Esophagus muscularis mucosa (tissue), 4 donors: Measurements from ENCODE around the gene FGF13. TPM values are rescaled to one million over a fixed set of nuclear protein-coding genes. Genes with fewer than 3 reads are reported as not detected.
A peak's percentile ranks its signal among the peaks of the same experiment; 100 is the strongest.

ENCODE experiments used
- DNase-seq: peaks from one replicate; pipeline ENCODE4 v3.0.0-alpha.2; 2017; ENCODE audit errors: extremely low spot score
- H3K27ac ChIP-seq, 4 donors: fragments of 200-600 bp; sonication (generic); replicated peaks in 1 of 4; 1 replicate in 3 of 4; 2 replicates in 1 of 4; pipeline ENCODE4 v1.5.1; 2016 to 2019; ENCODE audit warnings: mild to moderate bottlenecking in 1 of 4
- H3K27me3 ChIP-seq, 4 donors: fragments of 200-600 bp; sonication (generic); one replicate each; pipeline versions ENCODE4 v1.5.1 to v1.6.0; 2016 to 2019
- H3K36me3 ChIP-seq, 4 donors: fragments of 200-600 bp; sonication (generic); one replicate each; pipeline ENCODE4 v1.5.1; 2016 to 2019
- H3K4me1 ChIP-seq, 4 donors: fragments of 200-600 bp; sonication (generic); one replicate each; pipeline ENCODE4 v1.5.1; 2016 to 2019
- H3K4me3 ChIP-seq, 4 donors: fragments of 200-600 bp; sonication (generic); 1 replicate in 2 of 4; 2 replicates in 2 of 4; pipeline ENCODE4 v1.5.1; 2016 to 2019; ENCODE audit warnings: mild to moderate bottlenecking in 4 of 4, moderate library complexity in 1 of 4
- H3K9me3 ChIP-seq, 4 donors: fragments of 200-600 bp; sonication (generic); 1 replicate in 3 of 4; 2 replicates in 1 of 4; pipeline ENCODE4 v1.5.1; 2016 to 2019
- CTCF ChIP-seq, 3 experiments: fragments of 200-600 bp in 2 of 3; fragments of 450-650 bp in 1 of 3; sonication (generic) in 2 of 3; IDR thresholded peaks; one replicate each; pipeline ENCODE4 v1.5.1; 2017 to 2019; ENCODE audit warnings: antibody characterized with exemption in 3 of 3, mild to moderate bottlenecking in 2 of 3, moderate library complexity in 1 of 3
- EP300 ChIP-seq: sonication (generic); formaldehyde crosslinking; IDR thresholded peaks from one replicate; pipeline ENCODE4 v1.6.1; 2017; ENCODE audit warnings: antibody characterized with exemption
- POLR2A ChIP-seq: fragments of 450-650 bp; IDR thresholded peaks from one replicate; pipeline ENCODE4 v1.6.1; 2017; ENCODE audit warnings: antibody characterized with exemption, moderate library complexity, mild to moderate bottlenecking, low read depth
- POLR2AphosphoS5 ChIP-seq, 2 donors: sonication (generic); formaldehyde crosslinking; IDR thresholded peaks; one replicate each; pipeline ENCODE4 v1.6.1; 2017; ENCODE audit warnings: antibody characterized with exemption in 2 of 2
- WGBS: methylation state at CpG from one replicate; pipeline ENCODE4 v1.1.5; 2018; 5-methylcytosine and 5-hydroxymethylcytosine counted together
- intact Hi-C: fragments of 100-400 bp; cut with DNase I; formaldehyde crosslinking; loops from one replicate; pipeline ENCODE4 v1.15.1; 2023
- total RNA-seq, 4 donors: library from RNA; depleted of rRNA; stranded (reverse); fragments of >200 nt; gene quantifications; one replicate each; pipeline versions ENCODE4 v1.1.0 to v1.2.1, GENCODE V29; 2016

FGF13 gene
- total RNA-seq, 4 donors from 2014 or later, result 8.3 to 14.4 (median 11.3) TPM

- Histone ChIP-seq H3K4me3 (no peak overlapping the region), H3K27ac (peak overlapping the region in 1 of 4 donors; percentile 5), H3K4me1 (peaks cover 0 to 14% (median 0%) of the 10 kb centered on the region in 4 donors), H3K27me3 (no peaks in the 10 kb centered on the region), H3K9me3 (no peaks in the 10 kb centered on the region), H3K36me3 (no peaks in the 10 kb centered on the region)
- no peak for TF ChIP-seq POLR2A
- no peak for TF ChIP-seq POLR2AphosphoS5 (IDR thresholded peaks at IDR 0.05)
- TF ChIP-seq CTCF (IDR thresholded peaks at IDR 0.05), result no peak
- TF ChIP-seq EP300, result no peak
- no peak for DNase-seq
- WGBS, result 38% methylated on average over 3 of the region's 3 CpGs
- intact Hi-C loops, result no loop called here
Measured at GRCh38 chrX:138719396-138719795, 7.9 kb upstream of the FGF13 start.

GRCh38 chrX:138718941-138719340, 7.4 kb upstream of the FGF13 start:
- DNase-seq, result no peak
- WGBS, result 31% methylated on average over 1 of the region's 1 CpG
- no peaks in the 10 kb centered on the region for H3K27me3 ChIP-seq
- no peak overlapping the region for H3K27ac ChIP-seq
- peaks cover 0 to 14% (median 0%) of the 10 kb centered on the region in 4 donors for H3K4me1 ChIP-seq
- intact Hi-C loops, result no loop called here
- no peaks in the 10 kb centered on the region for H3K36me3 ChIP-seq
- H3K9me3 ChIP-seq, result no peaks in the 10 kb centered on the region
- no peak overlapping the region for H3K4me3 ChIP-seq
- TF ChIP-seq POLR2AphosphoS5 (IDR thresholded peaks at IDR 0.05), result no peak
- TF ChIP-seq EP300, result no peak
- no peak for TF ChIP-seq POLR2A
- no peak for TF ChIP-seq CTCF (IDR thresholded peaks at IDR 0.05)

GRCh38 chrX:138710866-138711341, 613 bp downstream of the FGF13 start:
- Histone ChIP-seq H3K4me1 (peaks cover 0 to 9% (median 4%) of the 10 kb centered on the region in 4 donors), H3K27ac (peak overlapping the region; percentile 66 to 73 (median 70)), H3K9me3 (no peaks in the 10 kb centered on the region), H3K4me3 (peak overlapping the region; percentile 59 to 68 (median 61)), H3K27me3 (no peaks in the 10 kb centered on the region), H3K36me3 (no peaks in the 10 kb centered on the region)
- intact Hi-C loops, result no loop called here
- WGBS, result 32% methylated on average over 37 of the region's 51 CpGs
- no peak for DNase-seq
- no peak for TF ChIP-seq POLR2AphosphoS5 (IDR thresholded peaks at IDR 0.05)
- no peak for TF ChIP-seq EP300
- no peak for TF ChIP-seq POLR2A
- TF ChIP-seq CTCF (IDR thresholded peaks at IDR 0.05), result no peak

GRCh38 chrX:138709886-138710791, 1.4 kb downstream of the FGF13 start:
- peak overlapping the region in 3 of 4 donors; percentile 66 to 73 (median 72) for H3K27ac ChIP-seq
- no peak for DNase-seq
- intact Hi-C loops, result no loop called here
- H3K9me3 ChIP-seq, result no peaks in the 10 kb centered on the region
- 26% methylated on average over 19 of the region's 25 CpGs for WGBS
- peak overlapping the region; percentile 59 to 68 (median 61) for H3K4me3 ChIP-seq
- peaks cover 0 to 9% (median 4%) of the 10 kb centered on the region in 4 donors for H3K4me1 ChIP-seq
- no peak for TF ChIP-seq POLR2AphosphoS5 (IDR thresholded peaks at IDR 0.05)
- no peak for TF ChIP-seq CTCF (IDR thresholded peaks at IDR 0.05)
- TF ChIP-seq POLR2A, result no peak
- TF ChIP-seq EP300, result no peak
- H3K36me3 ChIP-seq, result no peaks in the 10 kb centered on the region
- no peaks in the 10 kb centered on the region for H3K27me3 ChIP-seq
